ENCODE results near the gene RAB6B. TPM values are rescaled to one million over a fixed set of nuclear protein-coding genes. Genes with fewer than 3 reads are reported as not detected.

RAB6B gene
- total RNA-seq, 1 experiment from 2014 or later = 0.86 TPM

- intact Hi-C loops (cut with micrococcal nuclease; ENCODE audit: unreplicated experiment) = loop anchor here (2.0 kb wide), 1 partner anchor 145 kb away; the partner anchor contains the start of gene TOPBP1
- H3K27me3 ChIP-seq (replicated peaks; ENCODE audit: insufficient read depth, low read depth, low read length, poor library complexity) = peaks cover 7% of the 10 kb centered on the region
- ChIA-PET POLR2A (ENCODE audit: low non-redundant PET) (no interaction called here), CTCF (no interaction called here)
- no TSS peak for BruUV-seq (replicated peaks)
- no peaks in the 10 kb centered on the region for H3K9me3 ChIP-seq (ENCODE audit: low read depth, low read length, poor library complexity, severe bottlenecking)
- TF ChIP-seq CTCF (conservative IDR thresholded peaks at IDR 0.05; ENCODE audit: low read depth, low read length) (no peak), EZH2 (IDR thresholded peaks at IDR 0.05; ENCODE audit: borderline replicate concordance, low read depth, low read length, poor library complexity, severe bottlenecking) (no peak)
- peak overlapping the region; percentile 92 for H3K4me3 ChIP-seq (ENCODE audit: low read depth, low read length, poor library complexity, severe bottlenecking)
- no peak overlapping the region for H3K27ac ChIP-seq (ENCODE audit: low read depth, low read length, poor library complexity, severe bottlenecking)
- H3K36me3 ChIP-seq (ENCODE audit: insufficient read depth, low read length, poor library complexity, severe bottlenecking) = peaks cover 18% of the 10 kb centered on the region
- DNase-seq (ENCODE audit: low spot score) = no peak
- no peaks in the 10 kb centered on the region for H3K4me1 ChIP-seq (ENCODE audit: insufficient read depth, low read length, poor library complexity, severe bottlenecking)
Measured at GRCh38 chr3:133805384-133805701, 90.3 kb downstream of the RAB6B start.

- H3K9me3 ChIP-seq (ENCODE audit: low read depth, low read length, poor library complexity, severe bottlenecking) = no peaks in the 10 kb centered on the region
- intact Hi-C loops (cut with micrococcal nuclease; ENCODE audit: unreplicated experiment) = loop anchor here (2.0 kb wide), 1 partner anchor 144 kb away; the partner anchor contains the start of gene TOPBP1
- H3K4me3 ChIP-seq (ENCODE audit: low read depth, low read length, poor library complexity, severe bottlenecking) = no peak overlapping the region
- H3K27ac ChIP-seq (ENCODE audit: low read depth, low read length, poor library complexity, severe bottlenecking) = no peak overlapping the region
- ChIA-PET CTCF (no interaction called here), POLR2A (ENCODE audit: low non-redundant PET) (no interaction called here)
- H3K27me3 ChIP-seq (replicated peaks; ENCODE audit: insufficient read depth, low read depth, low read length, poor library complexity) = peaks cover 7% of the 10 kb centered on the region
- TF ChIP-seq CTCF (conservative IDR thresholded peaks at IDR 0.05; ENCODE audit: low read depth, low read length) = no peak
- TF ChIP-seq EZH2 (IDR thresholded peaks at IDR 0.05; ENCODE audit: borderline replicate concordance, low read depth, low read length, poor library complexity, severe bottlenecking) = no peak
- H3K36me3 ChIP-seq (ENCODE audit: insufficient read depth, low read length, poor library complexity, severe bottlenecking) = peaks cover 14% of the 10 kb centered on the region
- no peaks in the 10 kb centered on the region for H3K4me1 ChIP-seq (ENCODE audit: insufficient read depth, low read length, poor library complexity, severe bottlenecking)
- BruUV-seq (replicated peaks) = no TSS peak
- DNase-seq (ENCODE audit: low spot score) = no peak
Measured at GRCh38 chr3:133804896-133805295, 90.8 kb downstream of the RAB6B start.

GRCh38 chr3:133803469-133803868 is 92.2 kb downstream of the RAB6B start:
- no peaks in the 10 kb centered on the region for H3K9me3 ChIP-seq (ENCODE audit: low read depth, low read length, poor library complexity, severe bottlenecking)
- H3K4me3 ChIP-seq (ENCODE audit: low read depth, low read length, poor library complexity, severe bottlenecking) = no peak overlapping the region
- H3K27ac ChIP-seq (ENCODE audit: low read depth, low read length, poor library complexity, severe bottlenecking) = no peak overlapping the region
- no peak for DNase-seq (ENCODE audit: low spot score)
- ChIA-PET CTCF (no interaction called here), POLR2A (ENCODE audit: low non-redundant PET) (no interaction called here)
- no TSS peak for BruUV-seq (replicated peaks)
- H3K36me3 ChIP-seq (ENCODE audit: insufficient read depth, low read length, poor library complexity, severe bottlenecking) = peaks cover 7% of the 10 kb centered on the region
- intact Hi-C loops (cut with micrococcal nuclease; ENCODE audit: unreplicated experiment) = no loop called here
- no peak for TF ChIP-seq EZH2 (IDR thresholded peaks at IDR 0.05; ENCODE audit: borderline replicate concordance, low read depth, low read length, poor library complexity, severe bottlenecking)
- H3K4me1 ChIP-seq (ENCODE audit: insufficient read depth, low read length, poor library complexity, severe bottlenecking) = no peaks in the 10 kb centered on the region
- peaks cover 16% of the 10 kb centered on the region for H3K27me3 ChIP-seq (replicated peaks; ENCODE audit: insufficient read depth, low read depth, low read length, poor library complexity)

- no peak for TF ChIP-seq CTCF (conservative IDR thresholded peaks at IDR 0.05; ENCODE audit: low read depth, low read length)
- no peak for TF ChIP-seq EZH2 (IDR thresholded peaks at IDR 0.05; ENCODE audit: borderline replicate concordance, low read depth, low read length, poor library complexity, severe bottlenecking)
- BruUV-seq (replicated peaks) = no TSS peak
- ChIA-PET CTCF (no interaction called here), POLR2A (ENCODE audit: low non-redundant PET) (no interaction called here)
- DNase-seq (ENCODE audit: low spot score) = peak; percentile 17
- intact Hi-C loops (cut with micrococcal nuclease; ENCODE audit: unreplicated experiment) = no loop called here
- Histone ChIP-seq H3K9me3 (ENCODE audit: low read depth, low read length, poor library complexity, severe bottlenecking) (no peaks in the 10 kb centered on the region), H3K36me3 (ENCODE audit: insufficient read depth, low read length, poor library complexity, severe bottlenecking) (no peaks in the 10 kb centered on the region), H3K4me1 (ENCODE audit: insufficient read depth, low read length, poor library complexity, severe bottlenecking) (no peaks in the 10 kb centered on the region), H3K4me3 (ENCODE audit: low read depth, low read length, poor library complexity, severe bottlenecking) (no peak overlapping the region), H3K27me3 (replicated peaks; ENCODE audit: insufficient read depth, low read depth, low read length, poor library complexity) (peaks cover 16% of the 10 kb centered on the region), H3K27ac (ENCODE audit: low read depth, low read length, poor library complexity, severe bottlenecking) (no peak overlapping the region)
Measured at GRCh38 chr3:133799794-133800585, 95.7 kb downstream of the RAB6B start.
